Karpas-422 (cell line): Measurements from ENCODE around the gene UPF1. TPM values are rescaled to one million over a fixed set of nuclear protein-coding genes. Genes with fewer than 3 reads are reported as not detected.

Experiments
- DNase-seq: peaks from one replicate; pipeline ENCODE4 v3.0.0-alpha.2; 2015
- H2AFZ ChIP-seq: fragments of 200-600 bp; sonication (generic); 2 replicates; pipeline ENCODE4 v1.6.1; 2014; ENCODE audit warnings: antibody characterized with exemption, low read length, mixed read lengths
- H3K27ac ChIP-seq: fragments of 200-600 bp; sonication (generic); 2 replicates; pipeline ENCODE4 v1.5.1; 2014; ENCODE audit warnings: mild to moderate bottlenecking, low read length, moderate library complexity
- H3K27me3 ChIP-seq: fragments of 200-600 bp; sonication (generic); 2 replicates; pipeline ENCODE4 v1.6.1; 2014; ENCODE audit warnings: low read length, mixed read lengths
- H3K36me3 ChIP-seq: fragments of 200-600 bp; sonication (generic); 2 replicates; pipeline ENCODE4 v1.6.1; 2014; ENCODE audit warnings: low read length, mixed read lengths; ENCODE audit not compliant: insufficient read depth
- H3K4me1 ChIP-seq: fragments of 200-600 bp; sonication (generic); 2 replicates; pipeline ENCODE4 v1.6.1; 2014; ENCODE audit warnings: mild to moderate bottlenecking, low read length, mixed read lengths
- H3K4me2 ChIP-seq: fragments of 200-600 bp; sonication (generic); 2 replicates; pipeline ENCODE4 v1.6.1; 2014; ENCODE audit warnings: low read length, low read depth, mild to moderate bottlenecking; ENCODE audit not compliant: poor library complexity, severe bottlenecking
- H3K4me3 ChIP-seq: fragments of 200-600 bp; sonication (generic); 2 replicates; pipeline ENCODE4 v1.5.1; 2014; ENCODE audit warnings: mild to moderate bottlenecking, antibody characterized with exemption, low read length, mixed read lengths
- H3K79me2 ChIP-seq: fragments of 200-600 bp; sonication (generic); 2 replicates; pipeline ENCODE4 v1.6.1; 2014; ENCODE audit warnings: mild to moderate bottlenecking, low read length, mixed read lengths
- H3K9ac ChIP-seq: fragments of 200-600 bp; sonication (generic); 2 replicates; pipeline ENCODE4 v1.6.0; 2014; ENCODE audit warnings: low read length
- H3K9me2 ChIP-seq: fragments of 200-600 bp; sonication (generic), shearing (Covaris generic); replicated peaks from 2 replicates; pipeline ENCODE4 v1.6.0; 2014; ENCODE audit warnings: mild to moderate bottlenecking, low read length, moderate library complexity; ENCODE audit not compliant: insufficient read depth
- H3K9me3 ChIP-seq: fragments of 300-700, 200-600 bp; sonication (generic); 2 replicates; pipeline ENCODE4 v1.6.1; 2014; ENCODE audit warnings: low read length, mixed read lengths
- H4K20me1 ChIP-seq: fragments of 200-600 bp; sonication (generic); 2 replicates; pipeline ENCODE4 v1.6.1; 2014; ENCODE audit warnings: mild to moderate bottlenecking, antibody characterized with exemption, low read length, low read depth; ENCODE audit not compliant: insufficient read depth
- total RNA-seq: library from RNA; depleted of rRNA; stranded (reverse); fragments of >200 nt; shearing (Covaris generic); gene quantifications from 2 replicates; pipeline ENCODE4 v1.2.3, GENCODE V29; 2014; ENCODE audit warnings: low replicate concordance

Gene UPF1
- total RNA-seq, 1 experiment from 2014 or later, result 30.6 TPM

DNA sequence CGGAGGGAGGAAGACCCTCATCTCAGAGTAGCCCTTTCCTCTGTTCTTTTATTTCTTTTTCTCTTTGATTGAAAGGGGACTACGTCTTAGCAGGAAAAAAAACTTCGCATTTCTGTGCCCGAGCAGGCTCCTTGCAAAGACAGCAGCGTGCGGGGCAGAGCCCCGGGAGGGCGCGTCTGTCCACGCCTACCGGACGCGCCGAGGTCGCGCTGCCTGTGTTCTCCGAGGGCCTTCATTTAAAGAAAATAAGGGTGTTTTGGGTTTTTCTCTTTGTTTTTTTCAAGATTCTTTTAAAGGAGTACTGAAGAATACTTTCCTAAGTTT, 35.0 kb downstream of the UPF1 start:
- H3K27me3 ChIP-seq, result no peaks in the 10 kb centered on the region
- no peak overlapping the region for H3K4me2 ChIP-seq
- no peak overlapping the region for H3K27ac ChIP-seq
- no peak overlapping the region for H2AFZ ChIP-seq
- peaks cover 15% of the 10 kb centered on the region for H3K79me2 ChIP-seq
- no peak overlapping the region for H3K4me3 ChIP-seq
- H3K4me1 ChIP-seq, result no peaks in the 10 kb centered on the region
- peaks cover 28% of the 10 kb centered on the region for H3K36me3 ChIP-seq
- H3K9me2 ChIP-seq, result no peaks in the 10 kb centered on the region
- H4K20me1 ChIP-seq, result peaks cover 21% of the 10 kb centered on the region; the same call in 1 of the 2 replicates
- no peak for DNase-seq
- H3K9ac ChIP-seq, result no peak overlapping the region
- H3K9me3 ChIP-seq, result no peaks in the 10 kb centered on the region

DNA sequence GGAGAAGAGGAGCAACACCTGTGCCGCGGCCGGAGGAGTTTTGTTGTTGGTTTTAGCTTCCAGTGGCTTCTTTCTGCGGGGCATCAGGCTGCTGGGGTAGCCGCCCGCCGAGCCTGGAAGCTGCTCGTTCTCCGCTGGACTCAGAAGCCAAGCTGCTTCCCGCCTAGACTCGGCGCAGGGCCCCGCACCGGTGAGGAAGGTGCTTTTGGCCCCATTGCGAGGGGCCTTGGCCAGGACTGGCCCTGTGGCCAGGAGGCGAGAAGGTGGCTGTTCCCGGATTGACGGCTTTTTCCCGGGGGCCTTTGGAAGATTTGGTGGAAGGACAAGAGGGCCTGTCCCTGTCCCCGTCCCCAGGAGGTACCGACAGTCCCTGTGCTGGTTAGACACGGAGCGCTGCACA, 35.4 kb downstream of the UPF1 start:
- Histone ChIP-seq H3K36me3 (peaks cover 24% of the 10 kb centered on the region), H3K27ac (no peak overlapping the region), H3K4me1 (no peaks in the 10 kb centered on the region), H3K9me3 (no peaks in the 10 kb centered on the region), H3K27me3 (no peaks in the 10 kb centered on the region), H3K4me3 (no peak overlapping the region), H3K9ac (no peak overlapping the region), H3K9me2 (no peaks in the 10 kb centered on the region), H4K20me1 (peaks cover 21% of the 10 kb centered on the region; the same call in 1 of the 2 replicates), H3K4me2 (no peak overlapping the region), H3K79me2 (peaks cover 14% of the 10 kb centered on the region), H2AFZ (no peak overlapping the region)
- DNase-seq, result no peak

DNA sequence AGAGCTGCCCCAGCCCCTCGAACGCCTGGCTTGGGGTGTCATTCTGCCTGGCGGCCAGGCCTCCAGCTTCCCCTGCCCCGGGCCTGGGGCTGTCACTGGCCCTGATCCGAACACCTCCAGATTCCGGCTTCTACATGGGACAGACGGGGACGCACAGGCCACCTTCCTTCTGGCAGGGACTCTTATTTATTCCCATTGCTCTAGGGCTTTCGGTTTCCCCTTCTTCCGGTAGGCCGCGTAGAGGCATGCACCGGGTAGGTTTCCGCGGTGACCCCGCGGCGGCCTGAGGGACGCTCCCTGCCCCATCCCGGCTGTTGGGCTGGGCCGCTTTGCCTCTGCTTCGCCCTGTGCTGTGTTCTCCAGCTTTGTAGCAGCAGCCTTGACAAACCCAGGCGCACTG, 36.0 kb downstream of the UPF1 start:
- H3K4me3 ChIP-seq, result no peak overlapping the region
- H4K20me1 ChIP-seq, result peaks cover 20% of the 10 kb centered on the region; the same call in 1 of the 2 replicates
- H3K4me1 ChIP-seq, result no peaks in the 10 kb centered on the region
- no peak overlapping the region for H3K4me2 ChIP-seq
- no peak overlapping the region for H2AFZ ChIP-seq
- H3K27ac ChIP-seq, result no peak overlapping the region
- H3K9me2 ChIP-seq, result no peaks in the 10 kb centered on the region
- no peak overlapping the region for H3K9ac ChIP-seq
- peaks cover 14% of the 10 kb centered on the region for H3K79me2 ChIP-seq
- peaks cover 21% of the 10 kb centered on the region for H3K36me3 ChIP-seq
- DNase-seq, result no peak
- H3K9me3 ChIP-seq, result no peaks in the 10 kb centered on the region
- no peaks in the 10 kb centered on the region for H3K27me3 ChIP-seq

DNA sequence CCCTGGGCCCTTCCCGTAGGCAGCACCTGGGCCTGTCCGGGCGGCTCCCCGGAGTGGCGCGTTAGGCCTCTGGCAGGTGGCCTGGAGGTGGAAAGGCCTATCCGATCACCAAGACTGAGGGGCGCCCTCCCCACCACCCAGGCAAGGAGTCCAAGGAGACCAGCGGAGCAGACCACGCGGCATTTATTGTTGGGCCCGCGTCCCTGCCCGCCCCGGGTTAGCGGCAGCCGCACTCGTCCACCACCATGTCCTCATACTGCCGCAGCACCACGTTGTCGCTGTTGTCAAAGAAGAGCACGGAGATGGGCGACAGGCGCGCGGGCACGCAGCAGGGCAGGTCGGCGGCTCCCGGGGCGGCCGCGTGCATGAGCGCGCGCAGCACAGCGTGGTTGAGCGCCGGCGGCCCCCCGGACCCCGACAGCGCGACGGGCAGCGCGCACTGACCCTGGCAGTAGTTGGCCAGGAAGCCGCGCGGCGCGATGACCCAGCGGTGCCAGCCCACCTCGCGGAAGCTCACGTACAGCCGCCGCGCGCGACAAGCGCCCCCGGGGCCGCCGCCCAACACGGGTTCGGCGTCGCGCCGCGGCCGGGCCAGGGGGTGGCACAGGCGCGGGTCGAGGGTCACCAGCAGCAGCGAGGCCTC, 36.7 kb downstream of the UPF1 start:
- H2AFZ ChIP-seq, result no peak overlapping the region
- peaks cover 14% of the 10 kb centered on the region for H3K79me2 ChIP-seq
- H3K27me3 ChIP-seq, result no peaks in the 10 kb centered on the region
- H3K9me2 ChIP-seq, result no peaks in the 10 kb centered on the region
- no peak overlapping the region for H3K27ac ChIP-seq
- H3K4me3 ChIP-seq, result no peak overlapping the region
- no peaks in the 10 kb centered on the region for H3K4me1 ChIP-seq
- peaks cover 19% of the 10 kb centered on the region for H3K36me3 ChIP-seq
- H3K4me2 ChIP-seq, result no peak overlapping the region
- no peak for DNase-seq
- H4K20me1 ChIP-seq, result peaks cover 16% of the 10 kb centered on the region; the same call in 1 of the 2 replicates
- no peak overlapping the region for H3K9ac ChIP-seq
- H3K9me3 ChIP-seq, result no peaks in the 10 kb centered on the region

DNA sequence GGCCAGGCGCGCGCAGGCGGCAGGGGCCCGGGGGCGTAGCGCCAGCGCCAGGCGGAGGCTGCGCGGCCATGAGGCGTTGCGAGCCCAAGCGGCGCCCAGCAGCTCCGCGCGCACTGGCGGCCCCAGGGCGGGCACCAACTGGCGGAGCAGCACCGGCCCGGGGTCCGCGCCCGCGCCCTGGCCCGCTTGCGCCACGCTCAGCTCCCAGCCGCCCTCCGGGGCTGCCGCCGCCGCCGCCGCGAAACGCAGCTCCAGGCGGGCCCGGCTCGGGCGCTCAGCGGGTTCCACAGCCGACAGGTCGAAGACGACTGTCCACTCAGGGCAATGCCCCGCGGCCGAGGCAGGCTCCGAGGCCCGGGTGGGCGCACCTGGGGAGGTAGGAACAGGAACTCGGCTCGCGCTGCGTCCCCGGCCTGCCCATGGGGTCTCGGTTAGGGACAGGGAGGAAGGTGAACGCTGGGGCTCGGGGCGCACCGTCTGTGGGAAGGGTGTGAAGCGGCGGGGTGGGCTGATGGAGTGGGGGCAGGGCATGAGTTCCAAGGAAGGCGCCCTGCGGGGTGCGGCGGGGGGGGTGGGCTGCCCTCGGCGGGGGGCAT, 37.4 kb downstream of the UPF1 start:
- no peak overlapping the region for H2AFZ ChIP-seq
- H3K27me3 ChIP-seq, result no peaks in the 10 kb centered on the region
- H3K4me1 ChIP-seq, result no peaks in the 10 kb centered on the region
- no peak overlapping the region for H3K27ac ChIP-seq
- no peak overlapping the region for H3K4me3 ChIP-seq
- no peak overlapping the region for H3K4me2 ChIP-seq
- peaks cover 14% of the 10 kb centered on the region for H3K79me2 ChIP-seq
- no peaks in the 10 kb centered on the region for H3K9me3 ChIP-seq
- H3K36me3 ChIP-seq, result peaks cover 17% of the 10 kb centered on the region
- no peak for DNase-seq
- H3K9me2 ChIP-seq, result no peaks in the 10 kb centered on the region
- H4K20me1 ChIP-seq, result peaks cover 16% of the 10 kb centered on the region; the same call in 1 of the 2 replicates
- no peak overlapping the region for H3K9ac ChIP-seq

DNA sequence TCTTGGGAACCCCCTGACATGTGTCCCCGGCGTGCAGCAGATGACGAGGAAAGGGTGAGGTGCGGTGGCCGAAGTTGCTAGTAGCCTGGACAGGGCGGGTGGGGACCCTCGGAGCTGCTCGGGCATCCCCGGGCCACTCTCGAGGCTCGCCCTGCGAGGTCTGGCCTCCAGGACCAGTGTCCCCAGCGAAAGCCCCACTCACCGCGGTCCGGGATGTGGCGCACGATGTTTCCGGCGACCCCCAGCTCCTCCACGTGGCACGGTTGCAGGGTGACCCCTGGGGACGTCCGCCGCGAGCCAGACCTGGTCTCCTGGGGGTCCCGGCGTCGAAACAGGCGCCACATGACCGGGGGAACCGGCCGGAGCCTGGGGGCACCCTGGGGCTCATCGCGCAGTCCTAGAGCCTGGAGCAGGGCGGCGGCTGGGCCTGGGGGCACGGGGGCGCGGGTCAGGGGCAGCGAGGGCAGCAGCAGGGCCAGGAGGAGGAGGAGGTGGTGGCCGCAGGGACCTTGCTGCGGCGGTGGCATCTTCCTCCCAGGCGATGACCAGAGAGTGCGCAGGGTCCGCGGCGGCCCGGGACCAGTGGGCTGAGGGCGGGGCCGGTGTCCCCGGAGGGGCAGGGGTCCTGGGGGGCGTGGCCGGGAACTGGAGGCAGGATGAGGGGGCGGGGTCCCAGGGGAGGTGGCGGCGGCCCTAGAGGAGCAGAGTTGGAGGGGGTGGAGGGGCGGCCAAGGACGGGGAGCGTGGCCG, 38.2 kb downstream of the UPF1 start:
- Histone ChIP-seq H3K4me3 (no peak overlapping the region), H3K9ac (no peak overlapping the region), H3K36me3 (peaks cover 16% of the 10 kb centered on the region), H3K27me3 (no peaks in the 10 kb centered on the region), H3K4me2 (no peak overlapping the region), H3K9me3 (no peaks in the 10 kb centered on the region), H2AFZ (no peak overlapping the region), H3K4me1 (no peaks in the 10 kb centered on the region), H3K79me2 (peaks cover 14% of the 10 kb centered on the region), H4K20me1 (peaks cover 16% of the 10 kb centered on the region; the same call in 1 of the 2 replicates), H3K27ac (no peak overlapping the region), H3K9me2 (no peaks in the 10 kb centered on the region)
- DNase-seq, result no peak

DNA sequence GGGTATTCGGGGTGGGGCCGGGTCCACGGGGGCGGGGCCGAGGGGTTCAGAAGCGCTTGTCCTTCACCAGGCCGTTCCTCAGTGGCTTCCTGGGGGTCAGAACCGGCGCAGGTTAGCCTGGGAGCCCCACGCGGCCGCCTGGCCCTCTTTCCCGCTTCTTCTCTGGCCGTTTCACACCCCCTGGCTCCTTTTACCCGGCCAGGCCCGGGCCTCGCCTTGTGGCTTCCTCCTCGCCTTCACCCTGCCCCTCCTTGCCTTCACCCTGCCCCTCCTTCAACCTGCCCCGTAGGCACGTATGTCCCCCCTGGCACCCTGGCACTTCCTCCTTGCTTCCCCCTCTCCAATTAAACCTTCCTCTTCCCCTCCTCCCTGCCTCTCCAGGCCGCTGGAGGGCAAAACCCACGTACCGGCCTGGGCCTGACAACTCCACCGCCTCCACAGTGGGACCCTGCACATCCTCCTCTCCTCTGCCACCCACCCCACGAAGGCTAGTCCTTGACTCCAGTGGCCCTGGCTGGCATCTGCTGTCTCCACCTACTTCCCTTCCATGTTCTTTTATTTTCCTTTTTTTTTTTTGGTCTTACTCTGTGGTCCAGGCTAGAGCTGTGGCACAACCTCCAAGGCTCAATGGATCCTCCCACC, 38.9 kb downstream of the UPF1 start:
- no peaks in the 10 kb centered on the region for H3K27me3 ChIP-seq
- H2AFZ ChIP-seq, result no peak overlapping the region
- H3K27ac ChIP-seq, result no peak overlapping the region
- no peaks in the 10 kb centered on the region for H3K4me1 ChIP-seq
- H3K4me2 ChIP-seq, result no peak overlapping the region
- peaks cover 14% of the 10 kb centered on the region for H3K79me2 ChIP-seq
- H4K20me1 ChIP-seq, result peaks cover 16% of the 10 kb centered on the region; the same call in 1 of the 2 replicates
- H3K9me2 ChIP-seq, result no peaks in the 10 kb centered on the region
- no peak for DNase-seq
- no peak overlapping the region for H3K9ac ChIP-seq
- H3K36me3 ChIP-seq, result peaks cover 16% of the 10 kb centered on the region
- H3K4me3 ChIP-seq, result no peak overlapping the region
- no peaks in the 10 kb centered on the region for H3K9me3 ChIP-seq

DNA sequence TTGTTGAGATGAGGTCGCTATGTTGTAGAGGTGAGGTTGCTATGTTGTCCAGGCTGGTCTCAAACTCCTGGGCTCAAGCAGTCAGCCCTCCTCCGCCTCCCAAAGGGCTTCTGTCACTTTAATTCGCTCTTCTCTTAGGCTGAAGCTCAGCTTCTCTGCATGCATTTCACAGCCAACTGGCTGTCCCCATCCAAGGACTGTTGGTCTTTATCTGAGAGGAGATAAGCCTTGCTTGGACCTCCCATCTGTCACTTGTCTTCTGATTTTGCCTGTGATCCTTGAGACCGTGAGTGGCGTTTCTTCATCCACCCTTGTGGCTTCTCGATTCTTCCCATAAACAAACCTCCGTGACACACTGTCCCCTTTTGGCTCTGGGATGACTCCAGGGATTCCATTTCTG, 39.8 kb downstream of the UPF1 start:
- Histone ChIP-seq H3K4me3 (no peak overlapping the region), H3K4me2 (no peak overlapping the region), H3K27me3 (no peaks in the 10 kb centered on the region), H3K27ac (no peak overlapping the region), H3K36me3 (peaks cover 16% of the 10 kb centered on the region), H3K9ac (no peak overlapping the region), H2AFZ (no peak overlapping the region), H3K4me1 (no peaks in the 10 kb centered on the region), H3K9me3 (no peaks in the 10 kb centered on the region), H3K79me2 (peaks cover 13% of the 10 kb centered on the region), H3K9me2 (no peaks in the 10 kb centered on the region), H4K20me1 (peaks cover 16% of the 10 kb centered on the region; the same call in 1 of the 2 replicates)
- DNase-seq, result no peak
